SK-N-SH (cell line): ENCODE measurements around the gene ZNF575. TPM values are rescaled to one million over a fixed set of nuclear protein-coding genes. Genes with fewer than 3 reads are reported as not detected.

Source experiments
- CTCF ChIA-PET: fragments of 300-600, 350-600 bp; formaldehyde crosslinking; extraction: SDS; loops from one replicate; lab custom pipeline; 2021; lab: Yijun Ruan, JAX
- POLR2A ChIA-PET: fragments of 350-600 bp; sonication (Branson Sonifier 250); formaldehyde crosslinking; extraction: SDS; loops from one replicate; lab custom pipeline; 2020; ENCODE audit warnings: antibody characterized with exemption, inconsistent platforms; lab: Yijun Ruan, JAX
- DNase-seq: peaks from one replicate; pipeline ENCODE4 v3.0.0; 2012
- H2AFZ ChIP-seq: fragments of 200-600 bp; sonication (generic); 2 replicates; pipeline ENCODE4 v1.8.1; 2016; ENCODE audit warnings: antibody characterized with exemption, mild to moderate bottlenecking, low read depth
- H3F3A ChIP-seq: fragments of 200-600 bp; sonication (generic); replicated peaks from 2 replicates; pipeline ENCODE3; 2016; ENCODE audit warnings: antibody characterized with exemption, mild to moderate bottlenecking; ENCODE audit not compliant: insufficient read depth
- H3K27ac ChIP-seq, 2 experiments: fragments of 200-500 bp in 1 of 2; fragments of 200-600 bp in 1 of 2; sonication (Bioruptor generic) in 1 of 2; sonication (generic), shearing (Covaris generic) in 1 of 2; 2 replicates each; pipeline versions ENCODE4 v1.5.1 to v1.6.1; 2014 to 2016; ENCODE audit warnings: low read depth in 2 of 2, inconsistent platforms in 1 of 2, low read length in 1 of 2, mild to moderate bottlenecking in 1 of 2, mixed read lengths in 1 of 2
- H3K27me3 ChIP-seq: fragments of 200-600 bp; sonication (generic), shearing (Covaris generic); 2 replicates; pipeline ENCODE4 v1.6.1; 2016; ENCODE audit warnings: mixed run types; ENCODE audit not compliant: insufficient read depth
- H3K36me3 ChIP-seq, 2 experiments: fragments of 200-500 bp in 1 of 2; fragments of 200-600 bp in 1 of 2; sonication (Bioruptor generic) in 1 of 2; sonication (generic) in 1 of 2; replicated peaks in 1 of 2; 2 replicates each; pipeline versions ENCODE3 to v1.5.1; 2014 to 2016; ENCODE audit warnings: low read length in 1 of 2, mild to moderate bottlenecking in 1 of 2; ENCODE audit not compliant: insufficient read depth in 2 of 2, control insufficient read depth in 1 of 2
- H3K4me1 ChIP-seq, 2 experiments: fragments of 200-500 bp in 1 of 2; fragments of 200-600 bp in 1 of 2; sonication (Bioruptor generic) in 1 of 2; sonication (generic), shearing (Covaris generic) in 1 of 2; 2 replicates each; pipeline versions ENCODE4 v1.5.1 to v1.6.1; 2014 to 2016; ENCODE audit warnings: low read depth in 1 of 2, low read length in 1 of 2, mixed run types in 1 of 2; ENCODE audit not compliant: insufficient read depth in 2 of 2, control insufficient read depth in 1 of 2
- H3K4me2 ChIP-seq: fragments of 200-600 bp; sonication (generic), shearing (Covaris generic); 2 replicates; pipeline ENCODE4 v1.6.1; 2017; ENCODE audit warnings: mixed run types
- H3K4me3 ChIP-seq, 2 experiments: fragments of 200-500 bp in 1 of 2; fragments of 200-600 bp in 1 of 2; sonication (Bioruptor generic) in 1 of 2; sonication (generic), shearing (Covaris generic) in 1 of 2; 2 replicates each; pipeline versions ENCODE4 v1.5.1 to v1.8.1; 2014 to 2016; ENCODE audit warnings: low read depth in 2 of 2, inconsistent platforms in 1 of 2, low read length in 1 of 2, mild to moderate bottlenecking in 1 of 2, mixed read lengths in 1 of 2, moderate library complexity in 1 of 2
- H3K79me2 ChIP-seq: fragments of 200-600 bp; sonication (generic); 2 replicates; pipeline ENCODE4 v1.8.1; 2017; ENCODE audit warnings: mild to moderate bottlenecking; ENCODE audit not compliant: insufficient read depth
- H3K9ac ChIP-seq: fragments of 200-600 bp; sonication (generic); 2 replicates; pipeline ENCODE4 v1.6.1; 2017; ENCODE audit warnings: mixed run types
- H3K9me2 ChIP-seq: fragments of 200-600 bp; sonication (generic); 2 replicates; pipeline ENCODE4 v1.6.1; 2017; ENCODE audit warnings: mixed run types
- H3K9me3 ChIP-seq: fragments of 200-600 bp; sonication (generic); 2 replicates; pipeline ENCODE4 v1.6.1; 2017; ENCODE audit warnings: mixed run types, mild to moderate bottlenecking, moderate library complexity
- H4K20me1 ChIP-seq: fragments of 200-600 bp; sonication (generic); 2 replicates; pipeline ENCODE4 v1.6.1; 2017; ENCODE audit warnings: mild to moderate bottlenecking, mixed run types; ENCODE audit not compliant: insufficient read depth
- CHD2 ChIP-seq: fragments of 150-350 bp; IDR thresholded peaks from 2 replicates; pipeline ENCODE4 v1.6.1; 2018; ENCODE audit warnings: low read length; ENCODE audit not compliant: partially characterized antibody
- EP300 ChIP-seq, 2 experiments: IDR thresholded peaks; 2 replicates each; pipeline versions ENCODE4 v1.4.0 to v1.6.1; 2012; ENCODE audit warnings: borderline replicate concordance in 1 of 2, low read depth in 1 of 2, low read length in 1 of 2
- JUND ChIP-seq: IDR thresholded peaks from 2 replicates; pipeline ENCODE4 v1.4.0; 2012
- MXI1 ChIP-seq: IDR thresholded peaks from 2 replicates; pipeline ENCODE4 v1.6.1; 2012; ENCODE audit warnings: mild to moderate bottlenecking, low read depth, low read length, improper control_type of control experiment
- NRF1 ChIP-seq: IDR thresholded peaks from 2 replicates; pipeline ENCODE4 v1.6.1; 2012; ENCODE audit warnings: low read depth, mild to moderate bottlenecking, low read length
- POLR2AphosphoS5 ChIP-seq: IDR thresholded peaks from 2 replicates; pipeline ENCODE4 v1.6.1; 2012; ENCODE audit warnings: low read depth, low read length
- RAD21 ChIP-seq: IDR thresholded peaks from 2 replicates; pipeline ENCODE4 v1.6.1; 2012; ENCODE audit warnings: mild to moderate bottlenecking, low read length
- RCOR1 ChIP-seq: fragments of 150-350 bp; IDR thresholded peaks from 2 replicates; pipeline ENCODE4 v1.6.1; 2017; ENCODE audit warnings: antibody characterized with exemption, low read length
- RXRA ChIP-seq: IDR thresholded peaks from 2 replicates; pipeline ENCODE4 v1.4.0; 2012; ENCODE audit warnings: low read depth, mild to moderate bottlenecking, borderline replicate concordance
- TAF1 ChIP-seq: IDR thresholded peaks from 2 replicates; pipeline ENCODE4 v1.6.1; 2012; ENCODE audit warnings: low read depth, mild to moderate bottlenecking, low read length, moderate library complexity, borderline replicate concordance
- TEAD4 ChIP-seq: IDR thresholded peaks from 2 replicates; pipeline ENCODE4 v1.4.0; 2012; ENCODE audit warnings: mild to moderate bottlenecking, borderline replicate concordance; ENCODE audit not compliant: insufficient read depth
- YY1 ChIP-seq: IDR thresholded peaks from 2 replicates; pipeline ENCODE4 v1.4.0; 2012; ENCODE audit warnings: low read depth, mild to moderate bottlenecking
- WGBS: methylation state at CpG from one replicate; pipeline ENCODE4 v1.1.6; 2017; ENCODE audit warnings: low lambda C conversion rate; 5-methylcytosine and 5-hydroxymethylcytosine counted together
- polyA plus RNA-seq, 3 experiments: library from polyadenylated mRNA; depleted of rRNA; stranded (reverse); fragments of >200 nt; gene quantifications; 2 replicates each; pipeline ENCODE4 v1.2.3, GENCODE V29; 2012
- TF ChIP-seq, protein P1 (sequence below): IDR thresholded peaks from 2 replicates; pipeline ENCODE4 v1.4.0; 2012; ENCODE audit warnings: low read depth
- TF ChIP-seq, protein P2 (sequence below): fragments of 150-350 bp; IDR thresholded peaks from 2 replicates; pipeline ENCODE4 v1.6.1; 2016; ENCODE audit warnings: mild to moderate bottlenecking, low read depth, low read length
- TF ChIP-seq, protein P3 (sequence below): fragments of 200-600 bp; sonication (generic); IDR thresholded peaks from 2 replicates; pipeline ENCODE4 v1.6.1; 2017; ENCODE audit warnings: antibody characterized with exemption, mild to moderate bottlenecking, moderate library complexity
- TF ChIP-seq, protein P4 (sequence below): IDR thresholded peaks from 2 replicates; pipeline ENCODE4; 2012
- TF ChIP-seq, protein P5 (sequence below): IDR thresholded peaks from 2 replicates; pipeline ENCODE4 v1.6.1; 2012; ENCODE audit warnings: mild to moderate bottlenecking, low read depth, low read length, moderate library complexity

Gene ZNF575
- polyA plus RNA-seq, 1 of the 3 experiments (the other 2 are of a cell fraction) = 1.0 TPM

DNA sequence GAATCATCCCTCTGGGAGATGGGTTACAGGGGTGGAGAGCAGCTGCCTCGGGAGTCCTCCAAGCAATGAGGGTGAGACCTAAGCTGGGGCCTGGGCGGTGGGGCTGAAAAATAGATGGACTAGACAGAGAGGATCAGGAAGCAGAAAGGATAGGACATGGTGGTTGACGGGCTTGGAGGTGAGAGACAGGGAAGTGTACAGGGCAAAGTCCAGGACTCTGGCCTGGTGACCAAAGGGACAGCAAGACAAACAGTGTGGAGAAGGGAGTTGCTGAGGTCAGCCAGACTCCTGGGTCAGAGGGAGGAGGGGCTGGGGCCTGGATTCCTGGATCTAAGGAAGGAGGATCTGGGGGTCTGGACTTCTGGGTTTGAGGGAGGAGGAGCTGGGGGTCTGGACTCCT is 33.9 kb upstream of the ZNF575 start:
- H3K9ac ChIP-seq = no peak overlapping the region
- no peaks in the 10 kb centered on the region for H3K9me3 ChIP-seq
- no peaks in the 10 kb centered on the region for H3F3A ChIP-seq
- no peak overlapping the region for H3K4me2 ChIP-seq
- no peaks in the 10 kb centered on the region; a peak in 1 of 4 replicates for H3K4me1 ChIP-seq
- TF ChIP-seq, protein P1, sequence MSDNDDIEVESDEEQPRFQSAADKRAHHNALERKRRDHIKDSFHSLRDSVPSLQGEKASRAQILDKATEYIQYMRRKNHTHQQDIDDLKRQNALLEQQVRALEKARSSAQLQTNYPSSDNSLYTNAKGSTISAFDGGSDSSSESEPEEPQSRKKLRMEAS = no peak
- TF ChIP-seq EP300 (IDR thresholded peaks at IDR 0.05; ENCODE audit: borderline replicate concordance in 1 of 2, low read depth in 1 of 2, low read length in 1 of 2) (no peak), YY1 (no peak), JUND (no peak), RCOR1 (no peak), RXRA (no peak)
- TF ChIP-seq, all 33 proteins: peak for 0
- Histone ChIP-seq H2AFZ (no peak overlapping the region), H3K79me2 (no peaks in the 10 kb centered on the region), H3K9me2 (no peaks in the 10 kb centered on the region), H3K27me3 (no peaks in the 10 kb centered on the region), H3K27ac (no peak overlapping the region), H4K20me1 (no peaks in the 10 kb centered on the region), H3K4me3 (no peak overlapping the region), H3K36me3 (peaks cover 0 to 4% of the 10 kb centered on the region in 2 experiments)
- ChIA-PET POLR2A (no interaction called here), CTCF (interaction anchor here (1.9 kb wide), 1 partner anchor 52 kb away, joined by 6 read pairs; no protein-coding TSS in a partner anchor)
- WGBS = 87% methylated on average over 3 of the region's 3 CpGs
- DNase-seq = no peak

DNA sequence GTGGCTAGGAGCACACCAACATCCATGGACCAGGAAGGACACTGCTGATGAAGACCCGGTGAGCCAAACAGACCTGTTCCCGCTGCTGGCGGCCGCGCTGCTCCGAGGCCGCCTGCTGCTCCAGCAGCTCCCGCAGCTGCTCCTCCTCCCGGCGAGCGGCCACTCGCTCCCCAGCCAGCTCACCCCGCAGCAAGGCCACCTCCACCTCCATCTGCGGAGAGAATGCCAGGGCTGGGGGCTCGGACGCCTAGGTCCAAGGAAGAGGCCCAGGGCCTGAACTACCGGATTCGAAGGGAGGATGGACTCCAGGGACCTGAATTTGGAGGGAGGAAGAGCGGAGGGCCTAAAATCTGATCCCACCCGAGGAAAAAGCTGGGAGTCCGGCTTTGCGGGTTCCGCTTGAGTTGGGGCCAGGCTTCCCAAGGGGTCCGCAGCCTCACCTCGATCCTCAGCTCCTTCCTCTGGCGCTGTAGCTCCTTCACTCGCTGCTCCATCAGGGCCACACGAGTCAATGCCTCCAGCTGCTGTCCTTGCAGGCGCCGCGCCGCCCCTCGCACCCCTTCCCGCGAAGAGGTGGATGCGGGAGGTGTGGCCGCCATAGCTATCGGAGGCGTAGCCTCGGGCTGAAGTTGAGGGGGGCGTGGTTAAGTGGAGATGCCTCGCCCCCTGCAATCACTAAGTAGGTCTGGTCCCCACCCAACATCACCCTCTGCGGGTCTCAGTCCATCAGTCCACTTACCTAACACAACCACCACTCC is 31.1 kb upstream of the ZNF575 start:
- no peak overlapping the region for H3K9ac ChIP-seq
- H3K9me3 ChIP-seq = no peaks in the 10 kb centered on the region
- no peaks in the 10 kb centered on the region for H3K79me2 ChIP-seq
- H3F3A ChIP-seq = peaks cover 10% of the 10 kb centered on the region
- H3K4me1 ChIP-seq = peaks cover 3 to 4% of the 10 kb centered on the region in 2 experiments; a peak in 1 of 4 replicates
- TF ChIP-seq TAF1 = no peak
- TF ChIP-seq, protein P2, sequence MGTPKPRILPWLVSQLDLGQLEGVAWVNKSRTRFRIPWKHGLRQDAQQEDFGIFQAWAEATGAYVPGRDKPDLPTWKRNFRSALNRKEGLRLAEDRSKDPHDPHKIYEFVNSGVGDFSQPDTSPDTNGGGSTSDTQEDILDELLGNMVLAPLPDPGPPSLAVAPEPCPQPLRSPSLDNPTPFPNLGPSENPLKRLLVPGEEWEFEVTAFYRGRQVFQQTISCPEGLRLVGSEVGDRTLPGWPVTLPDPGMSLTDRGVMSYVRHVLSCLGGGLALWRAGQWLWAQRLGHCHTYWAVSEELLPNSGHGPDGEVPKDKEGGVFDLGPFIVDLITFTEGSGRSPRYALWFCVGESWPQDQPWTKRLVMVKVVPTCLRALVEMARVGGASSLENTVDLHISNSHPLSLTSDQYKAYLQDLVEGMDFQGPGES = no peak
- TF ChIP-seq MXI1 = no peak
- TF ChIP-seq, protein P3, sequence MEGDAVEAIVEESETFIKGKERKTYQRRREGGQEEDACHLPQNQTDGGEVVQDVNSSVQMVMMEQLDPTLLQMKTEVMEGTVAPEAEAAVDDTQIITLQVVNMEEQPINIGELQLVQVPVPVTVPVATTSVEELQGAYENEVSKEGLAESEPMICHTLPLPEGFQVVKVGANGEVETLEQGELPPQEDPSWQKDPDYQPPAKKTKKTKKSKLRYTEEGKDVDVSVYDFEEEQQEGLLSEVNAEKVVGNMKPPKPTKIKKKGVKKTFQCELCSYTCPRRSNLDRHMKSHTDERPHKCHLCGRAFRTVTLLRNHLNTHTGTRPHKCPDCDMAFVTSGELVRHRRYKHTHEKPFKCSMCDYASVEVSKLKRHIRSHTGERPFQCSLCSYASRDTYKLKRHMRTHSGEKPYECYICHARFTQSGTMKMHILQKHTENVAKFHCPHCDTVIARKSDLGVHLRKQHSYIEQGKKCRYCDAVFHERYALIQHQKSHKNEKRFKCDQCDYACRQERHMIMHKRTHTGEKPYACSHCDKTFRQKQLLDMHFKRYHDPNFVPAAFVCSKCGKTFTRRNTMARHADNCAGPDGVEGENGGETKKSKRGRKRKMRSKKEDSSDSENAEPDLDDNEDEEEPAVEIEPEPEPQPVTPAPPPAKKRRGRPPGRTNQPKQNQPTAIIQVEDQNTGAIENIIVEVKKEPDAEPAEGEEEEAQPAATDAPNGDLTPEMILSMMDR = no peak
- TF ChIP-seq RAD21 = no peak
- TF ChIP-seq NRF1 = no peak
- no peak for TF ChIP-seq JUND
- TF ChIP-seq TEAD4 = no peak
- TF ChIP-seq, protein P4, sequence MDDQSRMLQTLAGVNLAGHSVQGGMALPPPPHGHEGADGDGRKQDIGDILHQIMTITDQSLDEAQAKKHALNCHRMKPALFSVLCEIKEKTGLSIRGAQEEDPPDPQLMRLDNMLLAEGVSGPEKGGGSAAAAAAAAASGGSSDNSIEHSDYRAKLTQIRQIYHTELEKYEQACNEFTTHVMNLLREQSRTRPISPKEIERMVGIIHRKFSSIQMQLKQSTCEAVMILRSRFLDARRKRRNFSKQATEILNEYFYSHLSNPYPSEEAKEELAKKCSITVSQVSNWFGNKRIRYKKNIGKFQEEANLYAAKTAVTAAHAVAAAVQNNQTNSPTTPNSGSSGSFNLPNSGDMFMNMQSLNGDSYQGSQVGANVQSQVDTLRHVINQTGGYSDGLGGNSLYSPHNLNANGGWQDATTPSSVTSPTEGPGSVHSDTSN = no peak
- TF ChIP-seq, protein P5, sequence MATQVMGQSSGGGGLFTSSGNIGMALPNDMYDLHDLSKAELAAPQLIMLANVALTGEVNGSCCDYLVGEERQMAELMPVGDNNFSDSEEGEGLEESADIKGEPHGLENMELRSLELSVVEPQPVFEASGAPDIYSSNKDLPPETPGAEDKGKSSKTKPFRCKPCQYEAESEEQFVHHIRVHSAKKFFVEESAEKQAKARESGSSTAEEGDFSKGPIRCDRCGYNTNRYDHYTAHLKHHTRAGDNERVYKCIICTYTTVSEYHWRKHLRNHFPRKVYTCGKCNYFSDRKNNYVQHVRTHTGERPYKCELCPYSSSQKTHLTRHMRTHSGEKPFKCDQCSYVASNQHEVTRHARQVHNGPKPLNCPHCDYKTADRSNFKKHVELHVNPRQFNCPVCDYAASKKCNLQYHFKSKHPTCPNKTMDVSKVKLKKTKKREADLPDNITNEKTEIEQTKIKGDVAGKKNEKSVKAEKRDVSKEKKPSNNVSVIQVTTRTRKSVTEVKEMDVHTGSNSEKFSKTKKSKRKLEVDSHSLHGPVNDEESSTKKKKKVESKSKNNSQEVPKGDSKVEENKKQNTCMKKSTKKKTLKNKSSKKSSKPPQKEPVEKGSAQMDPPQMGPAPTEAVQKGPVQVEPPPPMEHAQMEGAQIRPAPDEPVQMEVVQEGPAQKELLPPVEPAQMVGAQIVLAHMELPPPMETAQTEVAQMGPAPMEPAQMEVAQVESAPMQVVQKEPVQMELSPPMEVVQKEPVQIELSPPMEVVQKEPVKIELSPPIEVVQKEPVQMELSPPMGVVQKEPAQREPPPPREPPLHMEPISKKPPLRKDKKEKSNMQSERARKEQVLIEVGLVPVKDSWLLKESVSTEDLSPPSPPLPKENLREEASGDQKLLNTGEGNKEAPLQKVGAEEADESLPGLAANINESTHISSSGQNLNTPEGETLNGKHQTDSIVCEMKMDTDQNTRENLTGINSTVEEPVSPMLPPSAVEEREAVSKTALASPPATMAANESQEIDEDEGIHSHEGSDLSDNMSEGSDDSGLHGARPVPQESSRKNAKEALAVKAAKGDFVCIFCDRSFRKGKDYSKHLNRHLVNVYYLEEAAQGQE = no peak
- no peak for TF ChIP-seq CHD2
- no peak for TF ChIP-seq POLR2AphosphoS5
- TF ChIP-seq, all 33 proteins: peak for 0
- Histone ChIP-seq H3K4me3 (no peak overlapping the region), H4K20me1 (no peaks in the 10 kb centered on the region), H3K27me3 (no peaks in the 10 kb centered on the region), H3K36me3 (no peaks in the 10 kb centered on the region), H3K27ac (no peak overlapping the region), H2AFZ (no peak overlapping the region), H3K9me2 (no peaks in the 10 kb centered on the region), H3K4me2 (no peak overlapping the region)
- ChIA-PET POLR2A (no interaction called here), CTCF (interaction anchor here (0.6 to 1.7 kb wide), 2 partner anchors 18 to 54 kb away, joined by 4 read pairs; no protein-coding TSS in a partner anchor)
- DNase-seq = no peak
- WGBS = 95% methylated on average over 29 of the region's 43 CpGs
